Activated naive CD4-positive, alpha-beta T cell treated with anti-CD3 and anti-CD28 coated beads, Interleukin-2, amount 50 U/mL, for 72 hours (primary cell): ENCODE measurements around the gene TPX2. TPM values are rescaled to one million over a fixed set of nuclear protein-coding genes. Genes with fewer than 3 reads are reported as not detected.

Experiments used
- ATAC-seq, 2 donors: fragments of 150-1000 bp; cut with Tn5 transposase; 2 replicates each; pipeline ENCODE4 v1.10.0; 2021; ENCODE audit warnings: mild to moderate bottlenecking in 2 of 2, moderate library complexity in 2 of 2
- DNase-seq, 2 donors: peaks; one replicate each; pipeline ENCODE4 v3.0.0; 2021 to 2022; ENCODE audit warnings: low spot score in 2 of 2
- H3K27ac Mint-ChIP-seq, 2 donors: one replicate each; pipeline ENCODE4 v1.8.0; 2022; ENCODE audit warnings: mild to moderate bottlenecking in 2 of 2, mixed read lengths in 2 of 2
- H3K36me3 Mint-ChIP-seq, 2 donors: one replicate each; pipeline ENCODE4 v1.8.0; 2022; ENCODE audit warnings: mixed read lengths in 2 of 2
- H3K9me3 Mint-ChIP-seq, 2 donors: one replicate each; pipeline ENCODE4 v1.8.0; 2022; ENCODE audit warnings: mixed read lengths in 2 of 2
- total RNA-seq, 2 donors: library from RNA; stranded (reverse); gene quantifications; one replicate each; pipeline ENCODE4 v1.2.3, GENCODE V29; 2022

TPX2 gene
- total RNA-seq, 2 donors from 2014 or later, result 123 to 215 TPM

DNA sequence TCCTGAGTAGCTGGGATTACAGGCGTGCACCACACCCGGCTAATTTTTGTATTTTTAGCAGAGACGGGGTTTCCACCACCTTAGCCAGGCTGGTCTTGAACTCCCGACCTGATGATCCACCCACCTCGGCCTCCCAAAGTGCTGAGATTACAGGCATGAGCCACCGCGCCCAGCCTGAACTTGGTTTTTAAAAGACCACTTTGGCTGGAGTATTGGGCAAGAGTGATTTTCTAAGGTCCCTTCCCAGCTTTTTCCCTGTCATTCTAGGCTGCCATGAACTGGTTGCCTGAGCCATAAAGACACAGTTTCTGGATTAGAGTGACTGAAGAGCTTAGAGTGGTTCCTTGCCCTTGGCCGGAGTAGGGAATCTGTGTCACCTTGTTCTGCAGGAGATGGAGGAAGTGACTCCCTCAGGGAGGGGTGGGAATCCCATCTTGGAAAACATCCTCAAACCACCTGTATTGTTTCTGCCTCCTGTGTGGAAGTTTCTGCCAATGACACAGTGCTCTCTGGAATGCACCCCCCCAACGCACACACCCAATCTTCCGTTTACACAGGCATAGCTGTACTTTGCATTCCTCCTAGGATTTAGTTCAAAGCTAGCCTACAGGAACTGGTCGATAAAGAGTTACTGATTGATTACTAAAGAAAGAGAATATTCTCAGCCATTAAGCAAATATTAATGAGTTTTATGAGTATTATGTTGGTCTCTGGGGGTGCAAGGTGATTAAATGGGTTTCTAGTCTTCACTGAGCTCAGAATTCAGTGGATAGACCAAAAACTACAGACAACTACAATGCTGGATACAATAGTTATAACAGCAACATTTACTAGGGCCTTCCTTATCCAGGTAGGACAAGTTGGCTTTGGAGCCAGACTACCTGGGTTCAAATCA is 34.6 kb upstream of the TPX2 start:
- Mint-ChIP-seq H3K9me3 (peaks cover 0 to 16% of the 10 kb centered on the region in 2 donors), H3K36me3 (peaks cover 22 to 53% of the 10 kb centered on the region in 2 donors), H3K27ac (no peak overlapping the region)
- ATAC-seq (no peak), DNase-seq (no peak)

- DNase-seq (no peak), ATAC-seq (no peak)
- H3K36me3 Mint-ChIP-seq, result peaks cover 27 to 55% of the 10 kb centered on the region in 2 donors
- peaks cover 0 to 14% of the 10 kb centered on the region in 2 donors for H3K9me3 Mint-ChIP-seq
- H3K27ac Mint-ChIP-seq, result no peak overlapping the region
Measured at GRCh38 chr20:31705191-31705590, 33.9 kb upstream of the TPX2 start.

- Mint-ChIP-seq H3K36me3 (peaks cover 28 to 52% of the 10 kb centered on the region in 2 donors), H3K27ac (peak overlapping the region; percentile 58 to 65), H3K9me3 (peaks cover 0 to 8% of the 10 kb centered on the region in 2 donors)
- DNase-seq (no peak), ATAC-seq (peak in 1 of 2 donors; percentile 36)
Measured at GRCh38 chr20:31705598-31706597, 33.2 kb upstream of the TPX2 start.

DNA sequence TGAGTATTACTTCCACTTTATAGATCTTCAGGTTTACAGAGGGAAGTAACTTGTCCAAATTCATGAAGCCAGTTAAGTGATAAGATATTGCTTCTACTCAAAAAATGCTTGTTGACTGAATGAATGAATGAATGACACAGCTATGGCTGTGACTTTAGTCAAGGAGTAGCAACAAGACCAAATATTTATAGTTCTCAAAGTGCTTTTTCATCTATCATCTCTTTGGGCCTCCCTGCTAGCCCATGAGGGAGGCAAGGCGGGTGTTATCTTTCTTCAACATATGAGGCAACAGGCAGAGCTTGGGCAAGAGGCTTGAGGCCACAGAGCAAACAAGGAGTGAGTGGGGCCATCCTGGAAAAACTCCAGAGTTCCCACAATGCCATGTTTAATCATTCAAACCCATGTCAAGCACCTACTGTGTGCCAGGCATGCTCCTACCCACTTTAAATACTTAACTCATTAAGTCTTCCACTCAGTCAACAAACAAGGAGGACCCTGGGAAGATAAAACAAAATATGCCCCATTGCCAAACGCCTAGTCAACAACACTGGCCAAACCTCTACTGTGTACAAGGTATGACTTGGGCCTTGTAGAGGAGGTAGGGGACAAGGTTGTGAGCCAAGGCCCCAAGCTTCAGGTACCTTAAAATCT is 32.4 kb upstream of the TPX2 start:
- DNase-seq, result no peak
- peak overlapping the region; percentile 58 to 65 for H3K27ac Mint-ChIP-seq
- no peak for ATAC-seq
- peaks cover 31 to 52% of the 10 kb centered on the region in 2 donors for H3K36me3 Mint-ChIP-seq
- H3K9me3 Mint-ChIP-seq, result peaks cover 0 to 3% of the 10 kb centered on the region in 2 donors

DNA sequence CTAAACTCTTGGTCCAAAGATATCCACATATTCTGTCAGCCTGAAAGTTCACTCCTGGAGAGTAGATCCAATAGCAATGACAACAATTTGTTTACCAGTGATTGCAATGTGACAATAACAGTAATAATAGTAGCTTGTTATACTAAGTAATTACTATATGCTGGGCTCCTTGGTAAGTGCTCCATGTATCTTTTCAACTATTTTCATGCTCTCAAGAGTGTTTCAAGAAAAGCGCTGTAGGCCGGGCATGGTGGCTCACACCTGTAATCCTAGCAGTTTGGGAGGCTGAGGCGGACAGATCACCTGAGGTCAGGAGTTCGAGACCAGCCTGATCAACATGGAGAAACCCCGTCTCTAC is 31.9 kb upstream of the TPX2 start:
- no peaks in the 10 kb centered on the region for H3K9me3 Mint-ChIP-seq

DNA sequence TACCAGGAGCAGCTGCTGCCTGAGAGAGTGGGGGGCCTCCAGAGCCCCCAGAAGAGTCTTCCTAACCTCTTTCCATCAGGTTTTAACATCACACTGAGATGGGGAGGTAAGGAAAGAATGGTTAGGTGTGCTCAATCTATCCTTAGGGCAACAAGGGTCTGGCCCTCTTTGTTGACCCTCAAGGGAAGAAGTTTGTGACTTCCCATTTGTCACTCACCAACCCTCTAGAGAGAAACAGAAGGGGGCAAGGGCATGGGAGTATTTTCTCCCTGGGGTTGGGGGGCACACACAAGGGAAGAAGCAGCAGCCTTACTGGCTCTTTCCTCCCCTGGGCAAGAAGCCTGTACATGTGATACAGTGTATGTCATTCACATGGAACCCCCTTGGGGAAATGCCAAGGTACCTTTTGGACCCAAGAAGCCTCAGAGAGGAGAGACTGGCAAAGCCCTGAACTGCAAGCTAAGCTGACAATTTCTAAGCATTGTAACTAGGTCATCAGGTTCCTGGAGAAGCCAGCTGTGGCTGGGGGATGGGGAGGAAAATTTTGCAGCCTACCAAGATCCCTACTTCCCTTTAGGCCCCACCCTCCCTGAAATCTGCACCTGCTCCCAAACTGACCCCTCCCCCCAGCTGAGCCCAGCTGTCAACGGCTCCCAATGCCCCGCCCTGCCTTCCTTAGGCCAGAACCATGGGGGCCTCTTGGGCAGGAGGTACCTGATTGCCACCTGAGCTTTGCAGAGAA is 30.9 kb upstream of the TPX2 start:
- no peak for DNase-seq
- H3K36me3 Mint-ChIP-seq, result peaks cover 37 to 58% of the 10 kb centered on the region in 2 donors
- peak overlapping the region in 1 of 2 donors; percentile 59 for H3K27ac Mint-ChIP-seq
- no peaks in the 10 kb centered on the region for H3K9me3 Mint-ChIP-seq
- peak in 1 of 2 donors; percentile 28 for ATAC-seq

More for the DNA sequence above, 31.9 kb upstream of the TPX2 start:
- no peak for ATAC-seq
- H3K27ac Mint-ChIP-seq, result no peak overlapping the region
- DNase-seq, result no peak
- H3K36me3 Mint-ChIP-seq, result peaks cover 29 to 51% of the 10 kb centered on the region in 2 donors

- Mint-ChIP-seq H3K27ac (peak overlapping the region; percentile 10 to 70), H3K9me3 (no peaks in the 10 kb centered on the region), H3K36me3 (peaks cover 43 to 66% of the 10 kb centered on the region in 2 donors)
- ATAC-seq, result no peak
- DNase-seq, result no peak
Measured at GRCh38 chr20:31708736-31709534, 30.2 kb upstream of the TPX2 start.

DNA sequence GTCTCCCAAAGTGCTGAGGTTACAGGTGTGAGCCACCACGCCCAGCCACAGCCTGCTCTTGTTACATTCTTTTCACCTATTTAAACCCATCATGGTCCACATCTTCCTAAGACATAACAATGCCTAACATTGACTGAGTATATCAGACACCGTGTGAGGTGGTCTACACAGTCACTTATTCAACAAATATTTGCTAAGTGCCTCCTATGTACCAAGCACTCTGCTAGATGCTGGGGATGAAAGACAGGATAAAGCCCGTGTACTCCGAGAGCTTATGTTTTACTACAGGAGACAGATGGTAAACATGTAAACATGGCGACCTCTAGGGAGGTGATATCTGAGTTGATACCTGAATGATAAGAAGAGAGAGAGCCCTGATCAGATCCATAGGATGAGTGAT is 29.2 kb upstream of the TPX2 start:
- H3K9me3 Mint-ChIP-seq, result no peaks in the 10 kb centered on the region
- ATAC-seq, result no peak
- no peak for DNase-seq
- H3K36me3 Mint-ChIP-seq, result peaks cover 50 to 69% of the 10 kb centered on the region in 2 donors
- H3K27ac Mint-ChIP-seq, result peak overlapping the region in 1 of 2 donors; percentile 2

- no peak for DNase-seq
- no peak for ATAC-seq
- peak overlapping the region; percentile 95 to 100 for H3K27ac Mint-ChIP-seq
- peaks cover 56 to 73% of the 10 kb centered on the region in 2 donors for H3K36me3 Mint-ChIP-seq
- peaks cover 0 to 5% of the 10 kb centered on the region in 2 donors for H3K9me3 Mint-ChIP-seq
Measured at GRCh38 chr20:31710423-31711108, 28.5 kb upstream of the TPX2 start.

DNA sequence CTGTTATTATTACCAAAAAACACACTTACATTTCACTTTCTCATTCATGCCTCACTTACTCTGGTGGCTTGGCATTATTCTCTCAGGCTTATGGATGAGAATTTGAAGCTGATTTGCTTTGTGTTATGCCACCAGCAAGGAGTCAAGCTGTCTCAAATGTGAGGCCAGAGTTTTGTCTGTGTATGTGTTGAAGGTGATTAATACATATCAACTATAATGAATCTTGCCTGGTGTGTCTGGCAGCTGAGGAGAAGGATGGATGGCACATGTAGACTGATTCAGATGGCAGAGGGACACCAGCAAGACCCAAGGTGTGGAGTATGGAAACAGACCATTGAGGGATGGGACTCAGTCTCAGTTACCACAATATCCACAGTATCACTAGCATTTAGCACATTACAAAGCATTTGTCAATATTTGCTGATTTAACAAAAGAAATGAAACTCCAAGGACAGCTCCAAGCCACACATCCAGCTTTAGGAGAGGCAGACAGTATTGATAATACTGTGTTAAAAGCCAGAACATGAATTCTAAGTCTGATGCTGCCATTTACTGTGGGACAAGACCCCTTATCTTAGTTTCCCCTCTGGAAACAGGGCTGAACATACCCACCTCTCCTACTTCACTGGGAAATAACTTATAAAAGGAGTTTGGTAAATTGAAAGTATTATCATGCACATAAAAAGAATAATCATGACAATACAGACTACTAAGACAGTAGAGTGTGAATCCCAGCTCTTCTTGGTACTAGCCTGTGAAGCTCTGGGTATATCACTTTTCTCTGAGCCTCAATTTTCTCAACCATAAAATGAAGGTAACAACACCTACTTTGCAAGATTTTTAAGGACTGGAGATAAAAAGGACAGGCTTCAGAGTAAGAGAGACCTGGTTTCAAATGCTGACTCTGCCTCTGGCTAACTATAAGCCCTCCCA is 27.6 kb upstream of the TPX2 start:
- ATAC-seq (no peak), DNase-seq (no peak)
- H3K27ac Mint-ChIP-seq, result peak overlapping the region; percentile 56 to 100
- H3K9me3 Mint-ChIP-seq, result peaks cover 0 to 5% of the 10 kb centered on the region in 2 donors
- peaks cover 64 to 74% of the 10 kb centered on the region in 2 donors for H3K36me3 Mint-ChIP-seq

DNA sequence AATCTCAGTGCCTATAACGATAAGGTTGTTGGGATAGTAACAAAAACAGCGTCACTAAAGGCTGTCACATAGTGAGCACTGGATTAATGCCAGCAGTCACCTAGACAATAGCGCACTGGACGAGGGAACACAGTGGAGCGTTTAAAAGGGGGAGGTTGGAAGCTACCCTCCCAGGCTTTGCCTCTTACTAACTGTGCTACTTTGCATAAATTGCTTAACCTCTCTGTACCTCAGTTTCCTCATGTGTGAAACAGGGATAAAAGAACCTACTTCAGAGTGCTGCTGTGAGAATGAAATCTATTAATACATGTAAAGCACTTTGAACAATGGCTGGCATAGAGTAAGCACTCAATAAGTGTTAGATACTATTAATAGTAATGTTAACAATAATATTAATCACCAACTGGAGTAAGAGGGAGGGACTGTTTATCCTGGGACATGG is 27.0 kb upstream of the TPX2 start:
- ATAC-seq, result no peak
- H3K27ac Mint-ChIP-seq, result peak overlapping the region; percentile 99 to 100
- H3K36me3 Mint-ChIP-seq, result peaks cover 65 to 74% of the 10 kb centered on the region in 2 donors
- H3K9me3 Mint-ChIP-seq, result peaks cover 0 to 5% of the 10 kb centered on the region in 2 donors
- DNase-seq, result no peak

DNA sequence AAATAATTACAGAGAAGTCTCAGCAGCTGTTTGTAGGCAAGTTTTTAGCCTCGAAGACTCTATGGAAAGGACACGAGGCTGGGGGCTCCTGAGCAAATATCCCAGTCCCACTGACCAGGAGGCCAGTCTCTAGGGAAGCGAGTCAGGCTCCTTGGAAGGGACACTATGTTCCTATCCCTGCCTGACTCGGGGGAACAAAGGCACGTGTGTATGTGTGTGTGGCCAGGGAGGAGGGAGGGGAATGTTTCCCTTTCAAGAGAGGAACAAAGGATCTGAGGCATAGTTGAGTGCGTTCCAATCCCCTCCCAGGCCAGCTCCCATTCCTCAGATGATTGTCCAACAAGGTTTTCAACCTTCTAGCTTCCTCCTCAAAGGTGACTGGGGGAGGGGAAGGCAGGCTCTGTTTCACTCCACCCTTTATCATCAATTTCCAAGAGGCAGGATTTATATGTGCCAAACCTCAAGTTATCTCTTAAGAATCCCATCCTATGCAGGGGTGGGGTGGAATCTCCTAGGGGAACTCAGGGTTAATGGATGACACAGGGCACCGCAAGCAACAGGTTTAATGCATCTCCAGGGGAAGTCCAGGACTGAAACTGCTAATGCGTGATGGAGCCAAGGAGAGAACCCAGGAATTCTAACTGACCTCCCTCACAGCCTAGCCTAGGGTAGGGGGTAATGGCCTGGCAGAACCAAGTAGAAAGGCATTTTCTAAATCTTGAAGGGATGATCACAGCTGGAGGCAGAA is 26.4 kb upstream of the TPX2 start:
- ATAC-seq (no peak), DNase-seq (no peak)
- Mint-ChIP-seq H3K36me3 (peaks cover 70 to 78% of the 10 kb centered on the region in 2 donors), H3K9me3 (peaks cover 0 to 5% of the 10 kb centered on the region in 2 donors), H3K27ac (peak overlapping the region; percentile 99 to 100)
